Astrocyte of the cerebellum (primary cell): ENCODE results near the gene MTR.

ENCODE experiments used
- DNase-seq: peaks from one replicate; pipeline ENCODE4 v3.0.0-alpha.2; 2011; ENCODE audit warnings: low read depth
- H3K4me3 ChIP-seq: 2 replicates; pipeline ENCODE4 v1.5.1; 2011; ENCODE audit warnings: mild to moderate bottlenecking, low read depth, low read length, moderate library complexity
- CTCF ChIP-seq: IDR thresholded peaks from 2 replicates; pipeline ENCODE4 v1.5.1; 2012; ENCODE audit warnings: low read length, low read depth, moderate library complexity, mild to moderate bottlenecking; ENCODE audit errors: missing control alignments
- in situ Hi-C: cut with HindIII; loops from 2 replicates; pipeline ENCODE4 v1.10.0; 2017; ENCODE audit warnings: low sequenced_read_pairs

MTR gene

GRCh38 chr1:236808005-236808404, 12.9 kb downstream of the MTR start:
- no peak for DNase-seq
- in situ Hi-C loops, result no loop called here
- TF ChIP-seq CTCF, result no peak
- no peak overlapping the region for H3K4me3 ChIP-seq

GRCh38 chr1:236808564-236809130, 13.6 kb downstream of the MTR start:
- DNase-seq, result no peak
- H3K4me3 ChIP-seq, result no peak overlapping the region
- in situ Hi-C loops, result no loop called here
- TF ChIP-seq CTCF, result no peak

DNA sequence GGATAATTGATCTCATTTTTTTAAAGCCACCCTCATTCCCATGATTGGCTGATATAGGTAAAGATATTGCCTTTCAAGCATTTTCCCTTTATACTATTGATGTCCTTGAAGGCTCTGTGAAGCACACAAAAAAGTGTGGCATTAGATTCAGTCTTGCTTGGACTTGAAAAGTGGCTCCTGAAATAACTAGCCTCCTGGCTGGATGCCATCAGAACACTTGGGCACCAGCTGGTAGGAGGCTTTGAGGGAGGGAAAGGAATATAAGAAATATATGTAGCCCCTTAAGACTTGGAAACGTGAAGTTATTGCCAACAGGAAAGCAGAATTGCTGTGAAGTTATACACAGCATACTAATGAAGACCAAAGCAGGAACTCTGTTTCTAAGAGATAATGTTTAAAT, 14.1 kb downstream of the MTR start:
- in situ Hi-C loops, result no loop called here
- TF ChIP-seq CTCF, result no peak
- no peak overlapping the region for H3K4me3 ChIP-seq
- no peak for DNase-seq

DNA sequence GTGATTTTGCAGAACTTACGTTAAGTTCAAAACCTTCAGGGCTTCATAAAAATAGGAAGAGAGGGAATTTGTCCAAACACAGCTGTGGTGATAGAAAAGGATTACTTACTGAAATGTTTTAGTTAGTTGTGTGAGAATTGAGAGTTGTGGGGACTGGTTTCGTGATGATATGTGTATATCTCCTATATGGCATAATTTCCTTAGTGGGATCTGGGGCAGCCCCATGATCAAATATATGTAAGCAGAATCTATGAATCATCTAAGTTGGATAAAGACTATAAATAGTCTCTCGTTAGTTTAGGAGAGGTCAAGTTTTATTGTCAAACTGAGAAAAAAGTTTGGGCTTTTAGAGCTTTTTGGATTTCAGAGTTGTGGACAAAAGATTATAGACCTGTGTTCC, 14.9 kb downstream of the MTR start:
- in situ Hi-C loops, result loop anchor here (5.0 kb wide), 1 partner anchor 47 kb away; no protein-coding TSS in a partner anchor
- H3K4me3 ChIP-seq, result no peak overlapping the region
- DNase-seq, result no peak
- TF ChIP-seq CTCF, result no peak

GRCh38 chr1:236812334-236813030, 17.4 kb downstream of the MTR start:
- H3K4me3 ChIP-seq, result no peak overlapping the region
- in situ Hi-C loops, result loop anchor here (5.0 kb wide), 1 partner anchor 45 kb away; no protein-coding TSS in a partner anchor

DNA sequence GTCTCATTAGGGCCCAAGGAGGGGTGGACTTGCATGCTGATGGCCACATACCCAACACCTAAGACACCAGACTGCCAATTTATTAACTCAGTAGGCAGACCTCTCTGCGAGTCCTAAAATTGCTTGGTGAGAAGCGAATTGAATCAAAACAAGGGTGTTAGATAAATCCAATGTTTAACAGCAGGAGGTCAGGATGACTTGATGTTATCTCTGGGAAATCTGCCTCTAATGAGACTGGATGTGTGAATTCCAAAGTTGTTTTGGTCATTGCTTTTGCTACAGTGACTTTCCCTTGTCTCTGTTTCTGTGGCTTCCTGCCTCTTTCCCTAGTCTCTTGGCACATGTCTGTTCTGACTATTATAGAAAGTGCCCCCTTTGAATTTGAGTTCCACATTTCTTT, 20.8 kb downstream of the MTR start:
- no peak for TF ChIP-seq CTCF
- in situ Hi-C loops, result no loop called here
- no peak for DNase-seq
- no peak overlapping the region for H3K4me3 ChIP-seq

More at GRCh38 chr1:236812334-236813030, 17.4 kb downstream of the MTR start:
- no peak for TF ChIP-seq CTCF
- DNase-seq, result no peak
